Measurements from ENCODE around the gene SLC22A23.

SLC22A23 gene
- total RNA-seq = 1.5 to 5.3 reads per million in 2 experiments

- peak; percentile 72 for DNase-seq (ENCODE audit: low read depth)
These were observed at the start of gene SLC22A23 for GRCh38 chr6:3456898-3457709. TSS of gene SLC22A23 (minus strand) at chr6:3457050. CDS start at chr6:3456559, 491 bp downstream.

GRCh38 chr6:3506200-3506599 is 49.4 kb upstream of the SLC22A23 start:
- no peak for DNase-seq (ENCODE audit: low read depth)

GRCh38 chr6:3504938-3505805 is 48.3 kb upstream of the SLC22A23 start:
- no peak for DNase-seq (ENCODE audit: low read depth)

- DNase-seq (ENCODE audit: low read depth) = no peak
These were observed 47.5 kb upstream of the SLC22A23 start for GRCh38 chr6:3504354-3504753.

GRCh38 chr6:3501826-3502500 is 45.1 kb upstream of the SLC22A23 start:
- DNase-seq (ENCODE audit: low read depth) = no peak

GRCh38 chr6:3500262-3501014 is 43.6 kb upstream of the SLC22A23 start:
- DNase-seq (ENCODE audit: low read depth) = no peak

- DNase-seq (ENCODE audit: low read depth) = no peak
These were observed 42.8 kb upstream of the SLC22A23 start for GRCh38 chr6:3499603-3500002.

GRCh38 chr6:3496395-3496794 is 39.5 kb upstream of the SLC22A23 start:
- no peak for DNase-seq (ENCODE audit: low read depth)

GRCh38 chr6:3494391-3495100 is 37.7 kb upstream of the SLC22A23 start:
- no peak for DNase-seq (ENCODE audit: low read depth)

- no peak for DNase-seq (ENCODE audit: low read depth)
These were observed 33.8 kb upstream of the SLC22A23 start for GRCh38 chr6:3490625-3490980.

- no peak for DNase-seq (ENCODE audit: low read depth)
These were observed 33.2 kb upstream of the SLC22A23 start for GRCh38 chr6:3489961-3490624.

GRCh38 chr6:3489027-3489757 is 32.3 kb upstream of the SLC22A23 start:
- DNase-seq (ENCODE audit: low read depth) = no peak

GRCh38 chr6:3484946-3485345 is 28.1 kb upstream of the SLC22A23 start:
- no peak for DNase-seq (ENCODE audit: low read depth)

GRCh38 chr6:3484192-3484591 is 27.3 kb upstream of the SLC22A23 start:
- DNase-seq (ENCODE audit: low read depth) = no peak

- no peak for DNase-seq (ENCODE audit: low read depth)
These were observed 26.8 kb upstream of the SLC22A23 start for GRCh38 chr6:3483675-3484074.

- DNase-seq (ENCODE audit: low read depth) = no peak
These were observed 26.0 kb upstream of the SLC22A23 start for GRCh38 chr6:3482869-3483268.

- DNase-seq (ENCODE audit: low read depth) = no peak
These were observed 24.8 kb upstream of the SLC22A23 start for GRCh38 chr6:3481640-3482039.

GRCh38 chr6:3480009-3480408 is 23.2 kb upstream of the SLC22A23 start:
- DNase-seq (ENCODE audit: low read depth) = no peak

- no peak for DNase-seq (ENCODE audit: low read depth)
These were observed 16.9 kb upstream of the SLC22A23 start for GRCh38 chr6:3473773-3474172.

GRCh38 chr6:3471711-3472110 is 14.9 kb upstream of the SLC22A23 start:
- no peak for DNase-seq (ENCODE audit: low read depth)
